H1 (cell line): ENCODE data around the gene SPDEF.

Experiments
- EP300 ChIP-seq, 2 experiments: IDR thresholded peaks; 1 replicate in 1 of 2; 2 replicates in 1 of 2; pipeline ENCODE4 v1.6.1; 2011 to 2012; ENCODE audit warnings: low read depth in 2 of 2, low read length in 2 of 2, mild to moderate bottlenecking in 2 of 2, borderline replicate concordance in 1 of 2, inconsistent platforms in 1 of 2, moderate library complexity in 1 of 2
- GTF2F1 ChIP-seq: IDR thresholded peaks from 2 replicates; pipeline ENCODE4 v1.6.1; 2012; ENCODE audit warnings: low read depth, low read length, improper control_type of control experiment, borderline replicate concordance
- HDAC6 ChIP-seq: IDR thresholded peaks from one replicate; pipeline ENCODE4 v1.7.1; 2012; ENCODE audit warnings: low read depth, mild to moderate bottlenecking, inconsistent platforms, low read length, moderate library complexity
- TEAD4 ChIP-seq: IDR thresholded peaks from 2 replicates; pipeline ENCODE4 v1.6.1; 2012; ENCODE audit warnings: low read depth, low read length, inconsistent platforms, mixed read lengths
- TF ChIP-seq, protein P1 (sequence below), 3 experiments: IDR thresholded peaks; 1 replicate in 2 of 3; 2 replicates in 1 of 3; pipeline versions ENCODE4 v1.5.1 to v1.6.1; 2011; ENCODE audit warnings: low read length in 3 of 3, mild to moderate bottlenecking in 3 of 3, inconsistent platforms in 2 of 3, low read depth in 1 of 3, moderate library complexity in 1 of 3; ENCODE audit not compliant: insufficient read depth in 1 of 3; ENCODE audit errors: control extremely low read depth in 1 of 3

DNA sequence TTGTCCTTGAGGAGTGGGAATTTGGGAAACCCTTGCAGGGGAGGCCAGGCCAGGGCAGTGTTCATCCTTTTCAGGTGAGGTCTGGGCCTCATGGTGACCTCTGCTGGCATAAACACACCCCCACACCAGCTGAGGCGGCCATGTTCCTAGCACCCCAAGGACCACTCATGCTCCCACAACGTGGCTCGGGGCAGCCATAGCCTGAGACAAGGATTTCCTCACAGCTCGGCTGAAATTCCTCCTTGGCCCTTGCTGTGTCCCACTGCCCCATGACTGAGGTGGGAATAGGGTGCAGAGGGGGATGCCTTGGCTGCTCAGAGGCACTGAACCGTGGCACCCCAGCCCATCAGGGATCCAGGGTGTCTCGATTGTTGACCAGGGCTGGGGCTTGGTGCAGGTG lies 27.3 kb upstream of the SPDEF start:
- TF ChIP-seq, protein P1, sequence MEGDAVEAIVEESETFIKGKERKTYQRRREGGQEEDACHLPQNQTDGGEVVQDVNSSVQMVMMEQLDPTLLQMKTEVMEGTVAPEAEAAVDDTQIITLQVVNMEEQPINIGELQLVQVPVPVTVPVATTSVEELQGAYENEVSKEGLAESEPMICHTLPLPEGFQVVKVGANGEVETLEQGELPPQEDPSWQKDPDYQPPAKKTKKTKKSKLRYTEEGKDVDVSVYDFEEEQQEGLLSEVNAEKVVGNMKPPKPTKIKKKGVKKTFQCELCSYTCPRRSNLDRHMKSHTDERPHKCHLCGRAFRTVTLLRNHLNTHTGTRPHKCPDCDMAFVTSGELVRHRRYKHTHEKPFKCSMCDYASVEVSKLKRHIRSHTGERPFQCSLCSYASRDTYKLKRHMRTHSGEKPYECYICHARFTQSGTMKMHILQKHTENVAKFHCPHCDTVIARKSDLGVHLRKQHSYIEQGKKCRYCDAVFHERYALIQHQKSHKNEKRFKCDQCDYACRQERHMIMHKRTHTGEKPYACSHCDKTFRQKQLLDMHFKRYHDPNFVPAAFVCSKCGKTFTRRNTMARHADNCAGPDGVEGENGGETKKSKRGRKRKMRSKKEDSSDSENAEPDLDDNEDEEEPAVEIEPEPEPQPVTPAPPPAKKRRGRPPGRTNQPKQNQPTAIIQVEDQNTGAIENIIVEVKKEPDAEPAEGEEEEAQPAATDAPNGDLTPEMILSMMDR (IDR thresholded peaks at IDR 0.05; ENCODE audit: control extremely low read depth in 1 of 3, insufficient read depth in 1 of 3, low read depth in 1 of 3, low read length in 3 of 3): peak; percentile 36 to 68 (median 61); a peak in 3 of 4 replicates
- no peak for TF ChIP-seq TEAD4
- no peak for TF ChIP-seq HDAC6
- TF ChIP-seq GTF2F1: no peak
- TF ChIP-seq EP300 (IDR thresholded peaks at IDR 0.05; ENCODE audit: borderline replicate concordance in 1 of 2, low read depth in 2 of 2, low read length in 2 of 2): no peak
